GM18868 (cell line): ENCODE data around the gene DIP2B.
A peak's percentile ranks its signal among the peaks of the same experiment; 100 is the strongest.

ENCODE experiments used
- ATAC-seq: cut with Tn5 transposase; IDR thresholded peaks from one replicate; pipeline ENCODE4 v1.9.1; 2021; ENCODE audit warnings: mild to moderate bottlenecking, moderate library complexity; ENCODE audit not compliant: unreplicated experiment

Gene DIP2B

GRCh38 chr12:50573271-50573670 lies 68.5 kb downstream of the DIP2B start:
- ATAC-seq, result no peak

DNA sequence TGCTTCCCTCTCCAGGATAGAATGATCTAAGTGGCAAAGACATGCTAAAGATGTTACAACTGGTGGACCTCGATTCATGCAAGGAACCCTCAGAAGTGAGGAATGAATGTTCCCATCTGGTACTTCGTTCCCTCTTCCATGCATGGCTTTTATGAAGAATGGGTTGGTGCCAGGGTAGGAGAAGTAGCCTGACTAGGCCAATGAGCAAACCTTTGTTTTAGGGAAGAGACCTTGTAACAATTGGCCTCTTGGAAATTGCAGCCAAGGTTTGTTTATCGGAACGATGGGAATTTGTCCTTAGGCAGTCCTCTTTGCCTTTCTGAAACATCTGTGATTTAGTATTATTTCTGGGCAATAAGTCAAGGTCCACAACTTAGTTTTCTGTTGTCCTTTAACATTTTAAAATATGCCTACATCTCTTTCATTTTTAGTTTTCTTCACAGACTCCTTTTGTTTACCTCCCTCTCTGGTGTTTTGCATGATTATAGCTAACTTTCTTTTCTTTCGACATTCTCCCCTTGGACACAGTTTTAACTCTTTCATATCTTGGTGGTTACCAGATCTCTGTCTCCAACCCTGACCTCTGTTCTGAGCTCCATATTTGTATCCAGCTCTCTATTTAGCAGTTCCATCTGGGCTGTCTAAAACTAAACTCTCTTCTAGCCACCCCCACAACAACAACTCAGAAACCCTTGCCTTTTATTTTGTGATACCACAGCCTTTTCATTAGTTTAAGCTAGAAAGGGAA lies 70.0 kb downstream of the DIP2B start:
- no peak for ATAC-seq

GRCh38 chr12:50579757-50580267 lies 75.0 kb downstream of the DIP2B start:
- peak; percentile 64 for ATAC-seq

DNA sequence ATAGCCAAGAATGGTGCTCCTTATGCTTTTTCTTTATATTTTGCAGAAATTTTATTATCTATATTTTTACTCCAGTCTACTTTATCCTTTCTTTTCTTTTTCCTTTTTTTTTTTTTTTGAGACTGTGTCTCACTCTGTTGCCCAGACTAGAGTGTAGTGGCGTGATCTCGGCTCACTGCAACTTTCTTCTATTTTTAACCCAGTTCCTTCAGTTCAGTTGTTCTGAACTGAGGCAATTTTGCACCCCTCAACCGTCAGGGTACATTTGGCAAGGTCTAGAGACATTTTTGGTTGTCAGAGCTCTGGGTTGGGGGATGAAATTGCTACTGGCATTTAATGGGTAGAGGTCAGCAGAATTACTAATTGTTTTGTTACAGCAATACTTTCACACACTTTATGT lies 75.7 kb downstream of the DIP2B start:
- ATAC-seq, result no peak

DNA sequence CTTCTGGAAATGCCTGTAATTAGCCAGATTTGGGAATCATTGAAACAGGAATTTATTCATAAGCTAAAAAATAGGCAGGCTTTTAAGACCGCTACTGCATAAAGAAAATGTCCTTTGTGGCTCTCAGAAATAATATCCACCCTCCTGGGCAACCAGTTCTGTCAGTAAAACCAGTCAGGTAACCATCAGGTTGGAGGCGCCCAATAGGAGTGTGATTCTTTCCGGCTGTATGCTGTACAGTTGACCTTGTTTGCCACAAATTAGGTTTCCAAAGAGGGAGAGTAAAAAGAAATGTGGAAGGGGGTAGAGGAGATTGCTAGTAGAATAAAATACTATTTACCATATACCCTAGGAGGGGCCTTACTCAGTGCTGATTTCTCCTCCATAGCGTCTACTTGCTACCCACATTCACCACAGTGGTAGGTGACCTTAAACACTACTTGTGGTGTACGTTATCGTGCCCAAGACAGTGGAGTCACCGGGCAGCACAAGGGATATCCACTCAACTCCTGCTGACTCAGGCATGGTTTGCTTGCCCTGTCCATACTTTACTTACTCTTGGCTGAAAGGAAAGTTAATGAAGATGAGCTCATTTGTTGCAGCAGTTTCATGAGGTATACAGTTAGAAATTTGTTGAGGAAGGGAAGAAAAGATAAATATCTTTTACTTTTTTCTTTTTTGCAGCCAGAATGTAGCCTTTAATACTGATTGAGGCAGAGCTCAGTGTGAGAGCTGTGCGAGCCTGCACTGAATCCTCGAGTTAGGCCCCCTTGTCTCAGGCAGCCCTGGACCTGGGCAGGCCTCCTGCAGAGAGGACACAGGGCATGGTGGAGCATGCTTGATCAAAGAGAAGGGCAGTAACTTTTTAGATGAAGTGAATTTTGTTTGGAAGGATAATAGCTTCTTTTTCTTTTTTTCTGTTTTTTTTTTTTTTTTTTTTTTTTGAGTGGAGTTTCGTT lies 76.7 kb downstream of the DIP2B start:
- no peak for ATAC-seq

- no peak for ATAC-seq
These were observed 79.3 kb downstream of the DIP2B start for GRCh38 chr12:50584135-50584534.

GRCh38 chr12:50589650-50590435 lies 85.1 kb downstream of the DIP2B start:
- ATAC-seq, result no peak

DNA sequence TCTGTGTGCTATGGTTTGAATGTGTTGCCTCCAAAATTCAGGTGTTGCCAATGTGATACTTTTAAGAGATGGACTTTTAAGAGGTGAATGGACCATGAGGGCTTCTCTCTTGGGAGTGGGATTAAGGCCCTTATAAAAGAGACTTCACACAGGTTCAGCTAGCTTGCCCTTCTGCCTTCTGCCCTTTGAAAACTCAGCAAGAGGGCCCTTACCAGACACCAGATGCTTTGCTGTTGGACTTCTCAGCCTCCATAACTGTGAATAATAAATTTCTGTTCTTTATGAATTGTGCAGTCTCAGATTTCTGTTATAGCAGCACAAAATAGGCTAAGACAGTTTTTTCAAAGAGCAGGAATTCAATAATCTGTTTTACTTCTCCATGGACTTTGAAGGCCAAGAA lies 86.1 kb downstream of the DIP2B start:
- no peak for ATAC-seq

- ATAC-seq, result no peak
These were observed 90.9 kb downstream of the DIP2B start for GRCh38 chr12:50595667-50596066.

GRCh38 chr12:50597200-50598195 lies 92.7 kb downstream of the DIP2B start:
- peak; percentile 93 for ATAC-seq

- no peak for ATAC-seq
These were observed 93.6 kb downstream of the DIP2B start for GRCh38 chr12:50598321-50598862.

DNA sequence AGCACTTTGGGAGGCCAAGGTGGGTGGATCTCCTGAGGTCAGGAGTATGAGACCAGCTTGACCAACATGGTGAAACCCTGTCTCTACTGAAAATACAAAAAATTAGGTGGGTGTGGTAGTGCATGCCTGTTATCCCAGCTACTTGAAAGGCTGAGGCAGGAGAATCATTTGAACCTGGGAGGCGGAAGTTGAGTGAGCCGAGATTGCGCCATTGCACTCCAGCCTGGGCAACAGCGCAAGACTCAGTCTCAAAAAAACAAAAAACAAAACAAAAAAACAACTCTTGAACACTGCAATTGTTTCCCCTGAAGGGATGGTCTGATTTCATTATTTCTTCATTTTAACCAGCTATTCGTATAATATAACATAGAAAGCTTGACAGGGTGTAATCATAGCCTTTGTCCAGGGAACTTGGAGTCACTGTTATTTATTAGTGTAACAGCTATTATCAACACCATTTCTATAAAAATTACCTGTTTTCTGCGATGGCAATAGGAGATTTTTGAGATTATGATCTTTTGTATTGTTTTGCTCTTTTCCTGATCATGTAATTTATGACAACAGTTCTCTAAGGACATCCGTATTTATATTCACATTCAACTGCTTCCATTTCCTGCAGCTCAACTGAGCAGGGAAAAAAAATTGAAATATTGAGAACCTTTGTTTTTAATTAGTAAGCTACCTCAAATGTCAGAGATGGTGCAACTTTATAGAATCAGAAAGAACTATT lies 94.7 kb downstream of the DIP2B start:
- no peak for ATAC-seq

- ATAC-seq, result no peak
These were observed 95.6 kb downstream of the DIP2B start for GRCh38 chr12:50600364-50600763.

DNA sequence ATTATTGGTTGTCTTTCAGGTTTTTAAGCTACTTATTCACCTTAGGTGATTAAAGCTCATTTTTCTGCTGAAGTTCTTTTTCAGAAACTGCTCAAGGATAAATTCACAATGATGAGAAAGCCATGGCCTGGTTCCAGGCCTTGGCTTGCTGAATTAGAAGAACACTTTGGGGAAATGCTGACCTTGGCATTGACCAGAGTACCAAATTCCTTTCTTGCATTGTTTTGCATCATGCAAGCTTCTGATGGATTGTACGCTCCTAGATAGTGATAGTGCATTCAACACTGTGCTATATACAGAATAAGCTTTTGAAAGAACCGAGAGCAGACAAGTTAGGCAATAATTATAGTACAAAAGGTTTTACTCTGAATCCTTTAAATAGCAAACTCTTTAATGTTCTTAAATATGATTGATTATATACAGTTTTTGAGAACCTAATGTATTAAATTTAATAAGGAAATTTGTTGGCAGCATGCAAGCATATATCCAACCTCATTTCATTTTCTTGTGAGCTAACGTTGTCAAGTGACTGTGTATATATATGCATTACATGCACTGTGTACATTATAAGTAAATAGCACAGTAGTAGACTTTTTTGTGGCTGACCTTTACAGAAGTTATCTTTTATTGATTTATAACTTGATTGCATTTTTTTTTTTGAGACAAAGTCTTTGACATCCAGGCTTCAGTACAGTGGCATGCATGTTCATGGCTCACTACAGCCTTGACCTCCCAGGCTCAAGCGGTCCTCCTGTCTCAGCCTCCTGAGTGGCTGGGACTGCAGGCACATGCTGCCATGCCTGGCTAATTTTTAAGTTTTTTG lies 99.2 kb downstream of the DIP2B start:
- ATAC-seq, result no peak

GRCh38 chr12:50604640-50604920 lies 99.8 kb downstream of the DIP2B start:
- no peak for ATAC-seq

DNA sequence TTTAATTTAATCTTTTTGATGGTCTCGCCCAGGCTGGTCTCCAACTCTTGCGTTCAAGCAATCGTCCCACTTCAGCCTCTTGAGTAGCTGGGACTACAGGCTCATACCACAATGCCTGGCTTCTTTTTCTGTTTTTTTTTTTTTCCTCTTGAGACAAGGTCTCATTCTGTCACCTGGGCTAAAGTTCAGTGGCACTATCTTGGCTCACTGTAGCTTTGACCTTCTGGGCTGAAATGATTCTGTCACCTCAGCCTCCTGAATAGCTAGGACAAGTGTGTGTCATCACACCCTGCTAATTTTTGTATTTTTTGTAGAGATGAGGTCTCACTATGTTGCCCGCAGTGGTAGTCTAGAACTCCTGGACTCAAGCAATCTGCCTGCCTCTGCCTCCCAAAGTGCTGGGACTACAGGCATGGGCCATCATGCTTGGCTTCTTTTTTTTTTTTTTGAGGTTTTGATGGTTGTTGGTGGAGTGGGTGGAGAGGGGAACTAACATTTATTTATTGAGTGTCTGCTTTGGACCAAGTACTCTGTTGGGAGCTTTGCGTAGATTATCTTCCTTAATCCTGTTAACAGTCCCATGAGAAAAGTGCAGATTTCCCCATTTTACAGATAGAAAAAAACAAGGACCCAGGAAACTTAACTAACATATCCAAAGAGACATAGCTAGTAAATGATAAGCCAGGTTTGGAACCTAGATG lies 102.0 kb downstream of the DIP2B start:
- ATAC-seq, result no peak

DNA sequence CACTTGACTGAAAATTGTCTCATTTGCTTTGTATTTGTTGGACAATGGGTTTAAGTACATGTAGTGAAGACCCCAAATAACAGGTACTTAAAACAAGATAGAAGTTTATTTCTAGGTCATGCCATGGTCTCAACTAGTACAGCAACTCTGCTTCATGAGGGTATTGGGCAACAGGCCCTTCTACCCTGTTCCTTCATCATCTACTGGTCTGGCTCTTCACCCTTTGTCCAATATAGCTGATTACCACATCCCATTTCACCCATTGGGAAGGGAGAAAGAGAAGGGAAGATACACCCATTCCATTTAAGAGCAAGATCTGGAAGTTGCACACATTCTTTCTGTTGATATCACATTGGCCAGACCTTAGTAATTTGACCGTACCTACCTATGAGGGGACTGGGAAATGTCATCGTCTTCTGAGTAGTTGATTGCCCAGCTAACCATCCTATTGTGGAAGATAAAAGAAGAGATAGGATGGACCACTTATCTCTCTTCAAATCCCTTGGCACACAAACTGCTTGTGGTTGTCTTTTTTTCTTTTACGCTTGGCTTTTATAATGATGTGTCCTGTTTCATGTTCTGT lies 104.6 kb downstream of the DIP2B start:
- ATAC-seq, result no peak
